Neuron (in vitro differentiated cells): ENCODE data around the gene EYA4.

Source experiments
- H2AFZ ChIP-seq: one replicate; pipeline ENCODE4 v1.6.1; 2013; ENCODE audit warnings: low read depth, mild to moderate bottlenecking, inconsistent platforms, low read length, moderate library complexity
- H3K27me3 ChIP-seq: one replicate; pipeline ENCODE4 v1.6.1; 2013; ENCODE audit warnings: low read length; ENCODE audit not compliant: insufficient read depth
- H3K36me3 ChIP-seq: one replicate; pipeline ENCODE4 v1.6.1; 2013; ENCODE audit warnings: low read length; ENCODE audit not compliant: insufficient read depth
- H3K4me1 ChIP-seq: one replicate; pipeline ENCODE4 v1.6.1; 2013; ENCODE audit warnings: low read length; ENCODE audit not compliant: insufficient read depth
- H3K4me3 ChIP-seq: 2 replicates; pipeline ENCODE4 v1.5.1; 2013; ENCODE audit warnings: mild to moderate bottlenecking, low read length, moderate library complexity
- H3K9me3 ChIP-seq: one replicate; pipeline ENCODE4 v1.6.1; 2013; ENCODE audit warnings: low read length

EYA4 gene

GRCh38 chr6:133350928-133351327 is 109.8 kb downstream of the EYA4 start:
- no peaks in the 10 kb centered on the region for H3K36me3 ChIP-seq
- H3K4me1 ChIP-seq = no peaks in the 10 kb centered on the region
- H3K9me3 ChIP-seq = no peaks in the 10 kb centered on the region
- no peaks in the 10 kb centered on the region for H3K27me3 ChIP-seq
- H2AFZ ChIP-seq = no peak overlapping the region
- H3K4me3 ChIP-seq = no peak overlapping the region

- H2AFZ ChIP-seq = no peak overlapping the region
- no peak overlapping the region for H3K4me3 ChIP-seq
- H3K36me3 ChIP-seq = no peaks in the 10 kb centered on the region
- no peaks in the 10 kb centered on the region for H3K27me3 ChIP-seq
- H3K9me3 ChIP-seq = no peaks in the 10 kb centered on the region
- H3K4me1 ChIP-seq = no peaks in the 10 kb centered on the region
These were observed 110.9 kb downstream of the EYA4 start for GRCh38 chr6:133352046-133352445.

GRCh38 chr6:133353061-133353460 is 111.9 kb downstream of the EYA4 start:
- Histone ChIP-seq H3K36me3 (no peaks in the 10 kb centered on the region), H2AFZ (no peak overlapping the region), H3K4me1 (no peaks in the 10 kb centered on the region), H3K9me3 (no peaks in the 10 kb centered on the region), H3K27me3 (no peaks in the 10 kb centered on the region), H3K4me3 (no peak overlapping the region)

GRCh38 chr6:133355922-133356321 is 114.8 kb downstream of the EYA4 start:
- Histone ChIP-seq H3K4me1 (peaks cover 4% of the 10 kb centered on the region), H3K4me3 (no peak overlapping the region), H3K36me3 (no peaks in the 10 kb centered on the region), H3K9me3 (no peaks in the 10 kb centered on the region), H3K27me3 (no peaks in the 10 kb centered on the region), H2AFZ (no peak overlapping the region)

GRCh38 chr6:133358574-133359150 is 117.5 kb downstream of the EYA4 start:
- no peaks in the 10 kb centered on the region for H3K36me3 ChIP-seq

GRCh38 chr6:133359256-133359655 is 118.1 kb downstream of the EYA4 start:
- Histone ChIP-seq H3K9me3 (no peaks in the 10 kb centered on the region), H3K4me3 (no peak overlapping the region), H3K4me1 (peaks cover 4% of the 10 kb centered on the region), H3K36me3 (no peaks in the 10 kb centered on the region), H3K27me3 (no peaks in the 10 kb centered on the region), H2AFZ (no peak overlapping the region)

More at GRCh38 chr6:133358574-133359150, 117.5 kb downstream of the EYA4 start:
- no peaks in the 10 kb centered on the region for H3K9me3 ChIP-seq
- H3K4me1 ChIP-seq = peaks cover 4% of the 10 kb centered on the region
- no peak overlapping the region for H2AFZ ChIP-seq
- no peaks in the 10 kb centered on the region for H3K27me3 ChIP-seq
- no peak overlapping the region for H3K4me3 ChIP-seq

- no peaks in the 10 kb centered on the region for H3K9me3 ChIP-seq
- no peak overlapping the region for H2AFZ ChIP-seq
- no peaks in the 10 kb centered on the region for H3K27me3 ChIP-seq
- H3K4me1 ChIP-seq = peaks cover 4% of the 10 kb centered on the region
- no peak overlapping the region for H3K4me3 ChIP-seq
- no peaks in the 10 kb centered on the region for H3K36me3 ChIP-seq
These were observed 118.6 kb downstream of the EYA4 start for GRCh38 chr6:133359760-133360159.

GRCh38 chr6:133360194-133360593 is 119.0 kb downstream of the EYA4 start:
- no peaks in the 10 kb centered on the region for H3K27me3 ChIP-seq
- H3K4me1 ChIP-seq = peaks cover 4% of the 10 kb centered on the region
- H3K36me3 ChIP-seq = no peaks in the 10 kb centered on the region
- no peak overlapping the region for H2AFZ ChIP-seq
- no peak overlapping the region for H3K4me3 ChIP-seq
- H3K9me3 ChIP-seq = no peaks in the 10 kb centered on the region

- H2AFZ ChIP-seq = no peak overlapping the region
- H3K4me1 ChIP-seq = peaks cover 4% of the 10 kb centered on the region
- no peaks in the 10 kb centered on the region for H3K9me3 ChIP-seq
These were observed 121.7 kb downstream of the EYA4 start for GRCh38 chr6:133362813-133363212.

GRCh38 chr6:133368664-133369063 is 127.5 kb downstream of the EYA4 start:
- no peaks in the 10 kb centered on the region for H3K36me3 ChIP-seq
- no peaks in the 10 kb centered on the region for H3K27me3 ChIP-seq
- H3K4me1 ChIP-seq = no peaks in the 10 kb centered on the region
- no peak overlapping the region for H3K4me3 ChIP-seq
- H3K9me3 ChIP-seq = no peaks in the 10 kb centered on the region
- no peak overlapping the region for H2AFZ ChIP-seq

More at GRCh38 chr6:133362813-133363212, 121.7 kb downstream of the EYA4 start:
- no peaks in the 10 kb centered on the region for H3K27me3 ChIP-seq
- H3K4me3 ChIP-seq = no peak overlapping the region
- H3K36me3 ChIP-seq = no peaks in the 10 kb centered on the region

GRCh38 chr6:133369773-133370272 is 128.7 kb downstream of the EYA4 start:
- H3K4me1 ChIP-seq = no peaks in the 10 kb centered on the region
- H3K27me3 ChIP-seq = no peaks in the 10 kb centered on the region
- H3K4me3 ChIP-seq = no peak overlapping the region
- no peak overlapping the region for H2AFZ ChIP-seq
- H3K36me3 ChIP-seq = no peaks in the 10 kb centered on the region
- no peaks in the 10 kb centered on the region for H3K9me3 ChIP-seq

- H3K27me3 ChIP-seq = no peaks in the 10 kb centered on the region
- no peak overlapping the region for H2AFZ ChIP-seq
- no peak overlapping the region for H3K4me3 ChIP-seq
- no peaks in the 10 kb centered on the region for H3K36me3 ChIP-seq
- no peaks in the 10 kb centered on the region for H3K4me1 ChIP-seq
- H3K9me3 ChIP-seq = no peaks in the 10 kb centered on the region
These were observed 135.6 kb downstream of the EYA4 start for GRCh38 chr6:133376743-133377142.

GRCh38 chr6:133377219-133377618 is 136.1 kb downstream of the EYA4 start:
- H3K36me3 ChIP-seq = no peaks in the 10 kb centered on the region
- H3K4me1 ChIP-seq = no peaks in the 10 kb centered on the region
- H3K4me3 ChIP-seq = no peak overlapping the region
- no peaks in the 10 kb centered on the region for H3K27me3 ChIP-seq
- no peak overlapping the region for H2AFZ ChIP-seq
- no peaks in the 10 kb centered on the region for H3K9me3 ChIP-seq

GRCh38 chr6:133380047-133380446 is 138.9 kb downstream of the EYA4 start:
- H3K27me3 ChIP-seq = no peaks in the 10 kb centered on the region

More at GRCh38 chr6:133380047-133380446, 138.9 kb downstream of the EYA4 start:
- Histone ChIP-seq H3K36me3 (no peaks in the 10 kb centered on the region), H3K4me1 (no peaks in the 10 kb centered on the region), H3K9me3 (no peaks in the 10 kb centered on the region), H2AFZ (no peak overlapping the region), H3K4me3 (no peak overlapping the region)
